ENCODE measurements around the gene MSH2. TPM values are rescaled to one million over a fixed set of nuclear protein-coding genes. Genes with fewer than 3 reads are reported as not detected.

Gene MSH2
- total RNA-seq, 1 experiment from 2014 or later = 139 TPM

DNA sequence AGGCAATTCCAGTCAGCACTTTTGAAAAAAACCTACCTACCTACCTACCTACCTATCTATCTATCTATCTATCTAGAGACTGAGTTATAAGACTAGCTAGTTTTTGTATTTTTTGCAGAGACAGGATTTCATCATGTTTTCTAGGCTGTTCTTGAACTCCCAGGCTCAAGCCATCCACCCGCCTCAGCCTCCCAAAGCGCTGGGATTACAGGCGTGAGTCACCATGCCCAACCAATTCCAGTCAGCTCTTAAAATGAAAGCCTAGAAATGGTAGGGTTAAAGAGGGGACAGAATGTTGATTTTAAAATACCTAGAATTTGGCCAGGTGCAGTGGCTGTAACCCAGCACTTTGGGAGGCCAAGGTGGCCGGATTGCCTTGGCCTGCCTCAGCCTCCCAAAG is 19.1 kb downstream of the MSH2 start:
- no peaks in the 10 kb centered on the region for H3K27me3 ChIP-seq (ENCODE audit: insufficient read depth, low read length)

More for the DNA sequence above, 19.1 kb downstream of the MSH2 start:
- H3K27ac Mint-ChIP-seq = no peak overlapping the region
- H2BK15ac ChIP-seq (ENCODE audit: low read depth, low read length) = no peak overlapping the region
- no peak overlapping the region for H2BK12ac ChIP-seq (ENCODE audit: insufficient read length, low read depth, low read length)
- no peak overlapping the region for H3K4ac ChIP-seq (ENCODE audit: low read depth, low read length)
- no peak overlapping the region for H3K14ac ChIP-seq (ENCODE audit: insufficient read depth, low read length)
- H3K9me3 Mint-ChIP-seq = peaks cover 0 to 2% of the 10 kb centered on the region in 2 experiments; a peak in 1 of 5 replicates
- no peak overlapping the region for H3K4me2 ChIP-seq (ENCODE audit: insufficient read depth, insufficient read length, low read length)
- no peaks in the 10 kb centered on the region; the same call in 1 of the 2 replicates for H3K27me3 Mint-ChIP-seq (ENCODE audit: low read depth)
- no peak overlapping the region for H3T11ph ChIP-seq (ENCODE audit: low read length)
- H3K79me1 ChIP-seq (ENCODE audit: insufficient read depth, low read depth, low read length, poor library complexity, severe bottlenecking) = peaks cover 2% of the 10 kb centered on the region
- no peak overlapping the region for H3K23ac ChIP-seq (ENCODE audit: insufficient read length, low read depth, low read length)
- no peak overlapping the region for H3K18ac ChIP-seq (ENCODE audit: insufficient read length, low read depth, low read length)
- no peak overlapping the region for H2AK5ac ChIP-seq (ENCODE audit: insufficient read length, low read length)
- H3K56ac ChIP-seq (ENCODE audit: insufficient read length, low read depth, low read length) = no peak overlapping the region
- no peaks in the 10 kb centered on the region for H3K79me2 ChIP-seq (ENCODE audit: insufficient read depth, low read length)
- WGBS (ENCODE audit: extremely low coverage, insufficient read length, low lambda C conversion rate) = no CpG with 5 or more reads among the region's 4 CpGs
- H4K8ac ChIP-seq (replicated peaks; ENCODE audit: insufficient read length, low read depth, low read length) = no peak overlapping the region
- H4K5ac ChIP-seq (ENCODE audit: insufficient read length, low read depth, low read length) = no peak overlapping the region
- H3K9me3 ChIP-seq (ENCODE audit: control insufficient read depth, low read depth, low read length) = no peaks in the 10 kb centered on the region
- H3K4me1 Mint-ChIP-seq = peaks cover 0 to 2% of the 10 kb centered on the region in 2 experiments; a peak in 2 of 4 replicates
- H4K91ac ChIP-seq (ENCODE audit: insufficient read length, low read depth, low read length) = no peak overlapping the region
- H3K4me3 Mint-ChIP-seq = no peak overlapping the region
- DNase-seq = no peak
- TF ChIP-seq, protein P1, sequence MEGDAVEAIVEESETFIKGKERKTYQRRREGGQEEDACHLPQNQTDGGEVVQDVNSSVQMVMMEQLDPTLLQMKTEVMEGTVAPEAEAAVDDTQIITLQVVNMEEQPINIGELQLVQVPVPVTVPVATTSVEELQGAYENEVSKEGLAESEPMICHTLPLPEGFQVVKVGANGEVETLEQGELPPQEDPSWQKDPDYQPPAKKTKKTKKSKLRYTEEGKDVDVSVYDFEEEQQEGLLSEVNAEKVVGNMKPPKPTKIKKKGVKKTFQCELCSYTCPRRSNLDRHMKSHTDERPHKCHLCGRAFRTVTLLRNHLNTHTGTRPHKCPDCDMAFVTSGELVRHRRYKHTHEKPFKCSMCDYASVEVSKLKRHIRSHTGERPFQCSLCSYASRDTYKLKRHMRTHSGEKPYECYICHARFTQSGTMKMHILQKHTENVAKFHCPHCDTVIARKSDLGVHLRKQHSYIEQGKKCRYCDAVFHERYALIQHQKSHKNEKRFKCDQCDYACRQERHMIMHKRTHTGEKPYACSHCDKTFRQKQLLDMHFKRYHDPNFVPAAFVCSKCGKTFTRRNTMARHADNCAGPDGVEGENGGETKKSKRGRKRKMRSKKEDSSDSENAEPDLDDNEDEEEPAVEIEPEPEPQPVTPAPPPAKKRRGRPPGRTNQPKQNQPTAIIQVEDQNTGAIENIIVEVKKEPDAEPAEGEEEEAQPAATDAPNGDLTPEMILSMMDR (conservative IDR thresholded peaks at IDR 0.05) = no peak
- H2BK120ac ChIP-seq (ENCODE audit: low read depth, low read length, poor library complexity, severe bottlenecking) = no peak overlapping the region
- H2AFZ ChIP-seq (ENCODE audit: low read length) = no peak overlapping the region
- H3K27ac ChIP-seq (ENCODE audit: insufficient read length, low read depth, low read length) = no peak overlapping the region
- H3K36me3 Mint-ChIP-seq (ENCODE audit: insufficient read depth in 1 of 3, low read depth in 3 of 3) = peaks cover 62 to 80% (median 80%) of the 10 kb centered on the region in 3 experiments
- H2BK20ac ChIP-seq (ENCODE audit: low read depth, low read length, poor library complexity, severe bottlenecking) = no peak overlapping the region
- no peaks in the 10 kb centered on the region for H3K4me1 ChIP-seq (ENCODE audit: insufficient read depth, low read length)
- H4K20me1 ChIP-seq (ENCODE audit: control insufficient read depth, insufficient read depth, insufficient read length) = no peaks in the 10 kb centered on the region
- H3K9ac ChIP-seq (ENCODE audit: extremely low read depth, insufficient read length, low read length) = no peak overlapping the region
- H3K23me2 ChIP-seq (ENCODE audit: insufficient read length, low read depth, low read length, poor library complexity, severe bottlenecking) = no peaks in the 10 kb centered on the region
- no peak overlapping the region for H2BK5ac ChIP-seq (ENCODE audit: insufficient read length, low read length)
